Measurements from ENCODE around the gene IGFBP6.
"Not testable (repeated sequence)": the region's sequence is repeated elsewhere in the genome, so short reads cannot be mapped to it uniquely, and the experiment has no call there.

IGFBP6 gene

DNA sequence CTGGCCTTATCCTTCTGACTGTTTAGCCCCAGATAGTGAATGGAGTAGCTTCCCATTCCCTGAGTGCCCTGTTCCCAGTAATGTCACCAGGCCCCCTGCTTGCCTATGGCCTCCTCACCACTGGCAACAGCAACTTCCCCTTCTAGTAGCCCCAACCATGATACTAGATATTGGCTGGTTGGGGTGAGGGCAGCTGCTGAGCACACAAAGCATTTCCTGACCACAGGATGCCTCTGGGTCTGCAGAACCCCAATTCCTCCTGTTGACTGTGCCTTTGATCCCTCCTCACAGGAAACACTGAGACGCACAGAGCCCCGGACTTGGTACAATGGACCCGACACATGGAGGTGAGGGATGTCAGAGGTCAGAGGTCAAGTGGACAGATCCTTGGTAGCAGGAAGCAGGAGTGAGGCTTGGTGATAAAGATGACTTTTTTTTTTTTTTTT is 6.4 kb downstream of the IGFBP6 start:
- Mint-ChIP-seq H3K36me3 (ENCODE audit: low read depth) (no peaks in the 10 kb centered on the region), H3K9me3 (no peaks in the 10 kb centered on the region), H3K27me3 (peaks cover 5% of the 10 kb centered on the region), H3K4me1 (ENCODE audit: low read depth) (peaks cover 41% of the 10 kb centered on the region), H3K4me3 (no peak overlapping the region), H3K27ac (peak overlapping the region; percentile 82)
- intact Hi-C loops (cut with micrococcal nuclease): no loop called here

DNA sequence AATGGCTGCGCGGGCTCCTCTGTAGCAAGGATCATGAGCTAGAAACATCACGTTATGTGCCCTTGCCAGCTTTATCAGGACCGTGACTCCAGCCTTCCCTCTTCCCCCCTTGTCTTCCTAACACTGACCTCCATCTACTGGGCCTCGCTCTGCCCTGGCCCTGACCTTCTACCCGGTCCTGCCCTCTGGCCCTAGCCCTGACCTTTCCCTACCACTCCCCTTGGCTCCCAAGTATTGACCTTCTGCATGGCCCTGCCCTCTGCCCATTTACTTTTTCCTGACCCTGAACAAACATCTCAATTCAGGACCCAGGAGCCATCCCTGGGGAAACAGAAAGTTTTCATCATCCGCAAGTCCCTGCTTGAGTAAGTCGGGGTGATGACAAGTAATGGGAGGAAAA is 7.8 kb downstream of the IGFBP6 start:
- Mint-ChIP-seq H3K27me3 (no peaks in the 10 kb centered on the region), H3K27ac (no peak overlapping the region), H3K36me3 (ENCODE audit: low read depth) (no peaks in the 10 kb centered on the region), H3K4me3 (no peak overlapping the region), H3K4me1 (ENCODE audit: low read depth) (peaks cover 35% of the 10 kb centered on the region), H3K9me3 (no peaks in the 10 kb centered on the region)
- intact Hi-C loops (cut with micrococcal nuclease): no loop called here

- Mint-ChIP-seq H3K27me3 (no peaks in the 10 kb centered on the region), H3K4me3 (no peak overlapping the region)
- intact Hi-C loops (cut with micrococcal nuclease): no loop called here
These were observed 8.4 kb downstream of the IGFBP6 start for GRCh38 chr12:53105712-53106439.

DNA sequence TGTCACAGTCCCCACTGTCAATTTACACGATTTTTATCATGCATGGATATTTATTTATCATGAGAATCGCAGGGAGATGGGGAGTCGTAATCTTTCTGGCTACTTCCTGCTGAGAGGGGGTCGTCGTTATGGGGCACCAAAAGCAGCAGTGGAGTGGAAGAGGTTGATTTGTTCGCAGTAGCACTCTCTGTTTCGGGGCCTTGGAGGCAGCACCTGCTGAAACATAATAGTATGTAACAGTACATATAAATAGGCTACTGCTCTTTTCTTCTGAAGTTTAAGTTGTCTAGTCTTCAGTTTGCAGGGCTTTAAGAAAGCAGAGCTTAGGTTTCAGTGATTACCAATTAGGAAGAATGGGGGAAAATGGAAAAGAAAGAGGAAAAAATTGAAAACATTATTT is 9.7 kb downstream of the IGFBP6 start:
- intact Hi-C loops (cut with micrococcal nuclease): no loop called here

More at GRCh38 chr12:53105712-53106439, 8.4 kb downstream of the IGFBP6 start:
- Mint-ChIP-seq H3K36me3 (ENCODE audit: low read depth) (no peaks in the 10 kb centered on the region), H3K27ac (no peak overlapping the region), H3K4me1 (ENCODE audit: low read depth) (peaks cover 35% of the 10 kb centered on the region), H3K9me3 (no peaks in the 10 kb centered on the region)

GRCh38 chr12:53112431-53112830 is 15.0 kb downstream of the IGFBP6 start:
- H3K27me3 Mint-ChIP-seq; intact Hi-C loops (cut with micrococcal nuclease); H3K4me3 Mint-ChIP-seq; H3K36me3 Mint-ChIP-seq (ENCODE audit: low read depth); H3K9me3 Mint-ChIP-seq; H3K27ac Mint-ChIP-seq: not testable (repeated sequence)
- peaks cover 11% of the 10 kb centered on the region for H3K4me1 Mint-ChIP-seq (ENCODE audit: low read depth)

More for the DNA sequence above, 9.7 kb downstream of the IGFBP6 start:
- H3K4me3 Mint-ChIP-seq: no peak overlapping the region
- H3K4me1 Mint-ChIP-seq (ENCODE audit: low read depth): peaks cover 28% of the 10 kb centered on the region
- H3K27ac Mint-ChIP-seq: no peak overlapping the region
- H3K27me3 Mint-ChIP-seq: no peaks in the 10 kb centered on the region
- no peaks in the 10 kb centered on the region for H3K9me3 Mint-ChIP-seq
- no peaks in the 10 kb centered on the region for H3K36me3 Mint-ChIP-seq (ENCODE audit: low read depth)

DNA sequence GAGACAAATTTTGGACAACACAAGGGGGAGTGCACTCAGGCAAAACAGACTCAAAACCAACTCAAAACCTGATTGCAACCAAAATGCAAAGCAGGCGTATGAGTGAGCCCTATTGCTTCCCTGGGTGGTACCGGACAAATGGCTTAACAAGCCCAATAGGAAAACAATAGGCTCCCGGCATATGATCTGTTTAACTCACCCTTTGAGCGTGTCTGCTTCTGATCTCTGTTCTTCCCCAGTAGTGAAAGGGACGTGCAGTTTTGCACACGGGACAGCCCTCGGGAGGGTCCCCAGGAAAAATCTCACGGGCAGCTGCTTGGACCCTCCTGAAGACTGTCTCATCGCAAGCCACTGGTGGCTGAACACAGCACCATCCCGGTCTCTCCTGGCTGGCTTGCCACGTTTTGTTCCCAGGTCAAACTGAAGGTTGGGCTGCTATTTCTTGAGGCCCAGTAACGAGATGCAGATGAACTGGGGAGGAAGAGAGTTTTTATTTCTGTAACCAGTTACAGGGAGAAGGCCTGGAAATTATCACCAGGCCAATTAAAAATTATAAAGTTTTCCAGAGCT is 15.8 kb downstream of the IGFBP6 start:
- H3K4me3 Mint-ChIP-seq: no peak overlapping the region

DNA sequence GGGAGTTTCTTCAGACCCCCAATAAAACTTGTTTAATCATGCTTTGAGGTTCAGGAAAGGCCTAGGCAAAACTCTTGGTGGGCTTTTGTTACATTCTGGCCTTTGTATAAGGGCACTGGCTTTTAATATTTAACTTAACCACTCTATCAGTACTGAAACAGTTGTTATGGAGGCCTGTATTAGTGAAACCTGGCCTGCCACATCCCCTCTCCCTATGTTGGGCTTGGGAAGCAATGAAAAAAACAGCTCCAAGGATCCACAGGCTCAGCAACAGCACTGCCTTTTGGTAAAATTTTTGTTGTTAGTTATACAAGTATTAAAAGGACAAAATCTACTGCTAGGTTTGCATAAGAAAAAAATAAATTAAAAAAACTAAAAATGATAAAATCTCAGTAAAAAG is 16.5 kb downstream of the IGFBP6 start:
- no peaks in the 10 kb centered on the region for H3K36me3 Mint-ChIP-seq (ENCODE audit: low read depth)
- H3K4me1 Mint-ChIP-seq (ENCODE audit: low read depth): peaks cover 11% of the 10 kb centered on the region
- H3K9me3 Mint-ChIP-seq: no peaks in the 10 kb centered on the region
- intact Hi-C loops (cut with micrococcal nuclease): no loop called here
- no peak overlapping the region for H3K4me3 Mint-ChIP-seq
- H3K27ac Mint-ChIP-seq: no peak overlapping the region
- no peaks in the 10 kb centered on the region for H3K27me3 Mint-ChIP-seq

More for the DNA sequence above, 15.8 kb downstream of the IGFBP6 start:
- H3K9me3 Mint-ChIP-seq: no peaks in the 10 kb centered on the region
- H3K4me1 Mint-ChIP-seq (ENCODE audit: low read depth): peaks cover 11% of the 10 kb centered on the region
- no peaks in the 10 kb centered on the region for H3K27me3 Mint-ChIP-seq
- intact Hi-C loops (cut with micrococcal nuclease): no loop called here
- H3K27ac Mint-ChIP-seq: no peak overlapping the region
- no peaks in the 10 kb centered on the region for H3K36me3 Mint-ChIP-seq (ENCODE audit: low read depth)

DNA sequence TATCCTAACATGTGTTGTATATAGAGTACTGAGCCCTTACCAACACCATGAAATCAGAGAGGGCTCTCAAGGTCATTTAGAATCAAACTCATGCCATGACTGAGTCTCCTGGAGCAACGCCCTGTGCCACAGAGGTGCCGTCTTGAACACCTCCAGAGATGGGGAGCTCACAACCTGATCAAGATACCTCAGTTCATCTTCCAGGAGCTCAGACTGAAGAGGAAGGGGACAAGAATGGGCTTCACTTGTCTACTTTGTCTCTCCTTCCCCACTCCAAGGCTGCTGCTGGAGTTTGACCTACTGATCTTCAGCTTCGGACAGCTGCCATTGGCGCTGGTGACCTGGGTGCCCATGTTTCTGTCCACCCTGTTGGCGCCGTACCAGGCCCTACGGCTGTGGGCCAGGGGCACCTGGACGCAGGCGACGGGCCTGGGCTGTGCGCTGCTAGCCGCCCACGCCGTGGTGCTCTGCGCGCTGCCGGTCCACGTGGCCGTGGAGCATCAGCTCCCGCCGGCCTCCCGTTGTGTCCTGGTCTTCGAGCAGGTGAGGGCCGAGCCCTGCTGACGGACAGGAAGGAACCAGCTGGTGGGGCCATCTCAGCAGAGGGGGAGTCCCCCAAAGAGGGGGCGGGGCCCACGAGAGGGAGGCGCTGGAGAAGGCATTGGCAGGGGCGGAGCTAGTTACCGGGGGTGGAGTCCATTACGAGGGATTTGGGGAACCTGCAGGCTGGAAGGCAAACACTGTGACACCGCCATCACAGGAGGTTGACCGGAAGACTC is 17.8 kb downstream of the IGFBP6 start:
- Mint-ChIP-seq H3K27ac (no peak overlapping the region), H3K4me3 (no peak overlapping the region), H3K27me3 (no peaks in the 10 kb centered on the region), H3K4me1 (ENCODE audit: low read depth) (peaks cover 11% of the 10 kb centered on the region), H3K36me3 (ENCODE audit: low read depth) (no peaks in the 10 kb centered on the region), H3K9me3 (no peaks in the 10 kb centered on the region)
- intact Hi-C loops (cut with micrococcal nuclease): no loop called here

- Mint-ChIP-seq H3K4me3 (no peak overlapping the region), H3K27me3 (no peaks in the 10 kb centered on the region), H3K4me1 (ENCODE audit: low read depth) (peaks cover 11% of the 10 kb centered on the region), H3K27ac (no peak overlapping the region), H3K9me3 (no peaks in the 10 kb centered on the region), H3K36me3 (ENCODE audit: low read depth) (no peaks in the 10 kb centered on the region)
- intact Hi-C loops (cut with micrococcal nuclease): no loop called here
These were observed 18.6 kb downstream of the IGFBP6 start for GRCh38 chr12:53115891-53116648.

DNA sequence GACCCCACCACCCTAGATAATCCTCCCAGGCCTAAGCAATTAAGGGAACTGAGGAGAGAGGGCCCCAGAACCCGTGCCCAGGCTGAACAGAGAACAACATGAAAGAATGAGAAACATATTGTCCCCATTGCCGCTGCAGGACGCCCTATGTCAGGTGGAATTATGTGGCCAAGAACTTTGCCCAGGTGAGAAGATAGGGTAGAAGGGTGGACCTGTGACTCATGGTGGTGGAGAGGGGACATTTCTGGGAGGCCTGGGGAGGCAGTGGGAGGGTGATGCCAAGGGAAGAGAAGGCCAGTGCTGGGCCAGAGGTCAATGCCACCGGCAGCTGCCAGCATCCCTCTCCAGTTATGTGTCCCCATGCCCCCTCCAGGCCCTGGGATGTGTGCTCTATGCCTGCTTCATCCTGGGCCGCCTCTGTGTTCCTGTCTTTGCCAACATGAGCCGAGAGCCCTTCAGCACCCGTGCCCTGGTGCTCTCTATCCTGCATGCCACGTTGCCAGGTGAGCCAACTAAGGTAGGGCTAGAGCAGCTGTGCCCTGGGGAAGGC is 21.4 kb downstream of the IGFBP6 start:
- Mint-ChIP-seq H3K27ac (no peak overlapping the region), H3K27me3 (peaks cover 2% of the 10 kb centered on the region)
- intact Hi-C loops (cut with micrococcal nuclease): no loop called here

DNA sequence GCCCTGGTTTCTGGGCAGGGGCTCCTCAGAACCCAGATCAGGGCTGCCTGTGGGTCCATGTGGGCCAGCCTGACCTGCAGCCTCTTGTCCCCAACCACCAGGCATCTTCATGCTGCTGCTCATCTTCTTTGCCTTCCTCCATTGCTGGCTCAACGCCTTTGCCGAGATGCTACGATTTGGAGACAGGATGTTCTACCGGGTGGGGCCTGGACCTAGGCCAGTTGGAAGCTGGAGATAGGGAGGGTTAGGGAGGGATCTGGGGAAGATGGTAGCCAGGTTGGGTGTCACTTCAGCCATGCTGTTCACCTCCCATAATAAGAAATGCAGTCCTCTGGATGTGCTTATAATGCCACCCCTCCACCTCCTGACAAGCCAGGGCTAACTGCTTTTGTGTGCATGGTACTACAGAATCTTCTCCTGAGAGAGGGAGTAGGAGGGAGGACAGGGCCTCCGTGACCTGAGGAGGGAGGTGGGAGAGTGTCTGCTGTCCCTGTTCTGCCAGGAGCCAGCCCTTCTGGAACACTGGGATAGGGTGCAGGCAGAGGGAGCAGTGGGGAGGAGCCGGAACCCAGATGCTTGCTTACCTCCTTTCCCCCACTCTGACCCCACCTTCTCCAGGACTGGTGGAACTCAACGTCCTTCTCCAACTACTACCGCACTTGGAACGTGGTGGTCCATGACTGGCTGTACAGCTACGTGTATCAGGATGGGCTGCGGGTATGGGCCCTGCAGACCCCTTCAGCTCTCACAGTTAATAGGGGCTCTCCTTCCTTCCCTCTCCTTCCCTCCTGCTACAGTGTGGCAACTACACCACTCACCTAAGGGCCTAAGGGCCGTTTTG is 23.4 kb downstream of the IGFBP6 start:
- intact Hi-C loops (cut with micrococcal nuclease): no loop called here
- Mint-ChIP-seq H3K27me3 (peaks cover 2% of the 10 kb centered on the region), H3K4me3 (no peak overlapping the region), H3K27ac (no peak overlapping the region), H3K9me3 (no peaks in the 10 kb centered on the region), H3K36me3 (ENCODE audit: low read depth) (no peaks in the 10 kb centered on the region), H3K4me1 (ENCODE audit: low read depth) (no peaks in the 10 kb centered on the region)

More for the DNA sequence above, 21.4 kb downstream of the IGFBP6 start:
- no peak overlapping the region for H3K4me3 Mint-ChIP-seq
- H3K4me1 Mint-ChIP-seq (ENCODE audit: low read depth): no peaks in the 10 kb centered on the region
- no peaks in the 10 kb centered on the region for H3K9me3 Mint-ChIP-seq
- H3K36me3 Mint-ChIP-seq (ENCODE audit: low read depth): no peaks in the 10 kb centered on the region

- no peak overlapping the region for H3K4me3 Mint-ChIP-seq
- no peak overlapping the region for H3K27ac Mint-ChIP-seq
- peaks cover 11% of the 10 kb centered on the region for H3K4me1 Mint-ChIP-seq (ENCODE audit: low read depth)
- peaks cover 2% of the 10 kb centered on the region for H3K27me3 Mint-ChIP-seq
- intact Hi-C loops (cut with micrococcal nuclease): no loop called here
- H3K9me3 Mint-ChIP-seq: no peaks in the 10 kb centered on the region
- no peaks in the 10 kb centered on the region for H3K36me3 Mint-ChIP-seq (ENCODE audit: low read depth)
These were observed 25.5 kb downstream of the IGFBP6 start for GRCh38 chr12:53122961-53123468.

Data from dendritic cell treated with granulocyte-macrophage colony-stimulating factor and Interleukin-4, amounts not matched to agents 40 ng/mL and 50 ng/mL, for 4 days (primary cell).